ENCODE data around the gene IL1RN. TPM values are rescaled to one million over a fixed set of nuclear protein-coding genes. Genes with fewer than 3 reads are reported as not detected.
A peak's percentile ranks its signal among the peaks of the same experiment; 100 is the strongest.

IL1RN gene
- total RNA-seq, 1 donor from 2014 or later, result 0.89 TPM

- peak; percentile 35 for DNase-seq (ENCODE audit: missing footprints)
- ATAC-seq, result no peak
- intact Hi-C loops (cut with DNase I), result no loop called here
These were observed 52.9 kb downstream of the IL1RN start for GRCh38 chr2:113180131-113180946.

GRCh38 chr2:113181258-113182051 lies 54.1 kb downstream of the IL1RN start:
- intact Hi-C loops (cut with DNase I), result no loop called here
- ATAC-seq (no peak), DNase-seq (ENCODE audit: missing footprints) (peak; percentile 18)

- no peak for ATAC-seq
- intact Hi-C loops (cut with DNase I), result no loop called here
- DNase-seq (ENCODE audit: missing footprints), result peak; percentile 48
These were observed 55.3 kb downstream of the IL1RN start for GRCh38 chr2:113182471-113183260.

- intact Hi-C loops (cut with DNase I), result no loop called here
These were observed 55.9 kb downstream of the IL1RN start for GRCh38 chr2:113183264-113183663.

More at GRCh38 chr2:113183264-113183663, 55.9 kb downstream of the IL1RN start:
- ATAC-seq (no peak), DNase-seq (ENCODE audit: missing footprints) (no peak)

Other genes with a start within 250 kb of the IL1RN start
- gene IL37, start 216.4 kb upstream of the IL1RN start, total RNA-seq, result not detected
- not detected for gene IL36G, start 149.6 kb upstream of the IL1RN start, total RNA-seq
- gene IL36A, start 122.1 kb upstream of the IL1RN start, total RNA-seq, result not detected
- gene IL36B, start 74.7 kb upstream of the IL1RN start, total RNA-seq, result not detected
- gene IL36RN, start 68.4 kb upstream of the IL1RN start, total RNA-seq, result not detected
- not detected for gene IL1F10, start 59.6 kb upstream of the IL1RN start, total RNA-seq
- 3.4 TPM for gene PSD4, start 46.4 kb downstream of the IL1RN start, total RNA-seq
- gene PAX8, start 151.3 kb downstream of the IL1RN start, total RNA-seq, result 0.60 TPM

Measured in Right ventricle myocardium inferior (tissue), 1 donor.